Mesothelial cell of epicardium (in vitro differentiated cells): ENCODE measurements around the gene HEPACAM2. TPM values are rescaled to one million over a fixed set of nuclear protein-coding genes. Genes with fewer than 3 reads are reported as not detected.

Experiments used
- DNase-seq, 2 experiments: peaks; one replicate each; pipeline ENCODE4 v3.0.0; 2021; ENCODE audit warnings: low spot score in 2 of 2; ENCODE audit not compliant: unreplicated experiment in 2 of 2
- H3K27ac Mint-ChIP-seq: 2 replicates; pipeline ENCODE4 v1.8.0; 2021; ENCODE audit warnings: mixed read lengths
- H3K27me3 Mint-ChIP-seq: 2 replicates; pipeline ENCODE4 v1.8.0; 2021; ENCODE audit warnings: low read depth, mixed read lengths
- H3K36me3 Mint-ChIP-seq: 2 replicates; pipeline ENCODE4 v1.8.0; 2021; ENCODE audit warnings: mixed read lengths
- H3K4me1 Mint-ChIP-seq: 2 replicates; pipeline ENCODE4 v1.8.0; 2021; ENCODE audit warnings: mixed read lengths
- H3K4me3 Mint-ChIP-seq: 2 replicates; pipeline ENCODE4 v1.8.0; 2021; ENCODE audit warnings: mild to moderate bottlenecking, moderate library complexity, mixed read lengths
- H3K9me3 Mint-ChIP-seq: 2 replicates; pipeline ENCODE4 v1.8.0; 2021; ENCODE audit warnings: mixed read lengths
- total RNA-seq: library from RNA; stranded (reverse); gene quantifications from 3 replicates; pipeline ENCODE4 v1.2.1, GENCODE V29; 2021
- TF ChIP-seq, protein P1 (sequence below): fragments of 200-600 bp; sonication (generic); IDR thresholded peaks from one replicate; pipeline ENCODE4 v1.5.0; 2021; ENCODE audit warnings: antibody characterized with exemption; ENCODE audit not compliant: unreplicated experiment

Gene HEPACAM2
- not detected in 3 replicates for total RNA-seq

DNA sequence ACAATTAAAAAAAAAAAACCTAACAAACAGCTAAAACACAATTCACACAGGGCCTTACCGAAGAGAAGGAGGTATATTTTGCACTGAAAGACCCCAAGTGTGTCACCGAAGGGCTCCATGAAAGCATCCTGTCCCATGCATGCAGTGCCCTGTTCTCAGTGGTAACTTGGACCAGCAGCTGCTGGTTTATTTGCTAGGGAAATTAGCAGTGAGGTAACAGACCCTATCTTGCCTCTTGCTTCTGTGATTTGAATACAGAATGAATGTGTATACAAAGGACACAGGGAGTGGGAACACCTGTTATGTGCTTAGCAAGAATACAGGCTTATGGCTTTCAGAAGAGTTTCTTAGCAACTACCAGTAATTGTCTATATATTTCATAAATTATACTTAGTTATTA, at the start of gene HEPACAM2:
Gene HEPACAM2 (minus strand): TSS at position 160 of the 400 bp plus-strand sequence.
- Mint-ChIP-seq H3K9me3 (no peaks in the 10 kb centered on the region), H3K4me3 (no peak within 1 kb of the TSS), H3K4me1 (no peaks in the 10 kb centered on the region), H3K27me3 (peaks cover 46% of the 10 kb centered on the region), H3K36me3 (no peaks in the 10 kb centered on the region), H3K27ac (no peak within 1 kb of the TSS)
- TF ChIP-seq, protein P1, sequence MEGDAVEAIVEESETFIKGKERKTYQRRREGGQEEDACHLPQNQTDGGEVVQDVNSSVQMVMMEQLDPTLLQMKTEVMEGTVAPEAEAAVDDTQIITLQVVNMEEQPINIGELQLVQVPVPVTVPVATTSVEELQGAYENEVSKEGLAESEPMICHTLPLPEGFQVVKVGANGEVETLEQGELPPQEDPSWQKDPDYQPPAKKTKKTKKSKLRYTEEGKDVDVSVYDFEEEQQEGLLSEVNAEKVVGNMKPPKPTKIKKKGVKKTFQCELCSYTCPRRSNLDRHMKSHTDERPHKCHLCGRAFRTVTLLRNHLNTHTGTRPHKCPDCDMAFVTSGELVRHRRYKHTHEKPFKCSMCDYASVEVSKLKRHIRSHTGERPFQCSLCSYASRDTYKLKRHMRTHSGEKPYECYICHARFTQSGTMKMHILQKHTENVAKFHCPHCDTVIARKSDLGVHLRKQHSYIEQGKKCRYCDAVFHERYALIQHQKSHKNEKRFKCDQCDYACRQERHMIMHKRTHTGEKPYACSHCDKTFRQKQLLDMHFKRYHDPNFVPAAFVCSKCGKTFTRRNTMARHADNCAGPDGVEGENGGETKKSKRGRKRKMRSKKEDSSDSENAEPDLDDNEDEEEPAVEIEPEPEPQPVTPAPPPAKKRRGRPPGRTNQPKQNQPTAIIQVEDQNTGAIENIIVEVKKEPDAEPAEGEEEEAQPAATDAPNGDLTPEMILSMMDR = no peak
- DNase-seq = no peak

- TF ChIP-seq, protein P1 = no peak
- Mint-ChIP-seq H3K4me3 (no peak overlapping the region), H3K27ac (no peak overlapping the region), H3K4me1 (no peaks in the 10 kb centered on the region), H3K9me3 (no peaks in the 10 kb centered on the region), H3K27me3 (no peaks in the 10 kb centered on the region), H3K36me3 (no peaks in the 10 kb centered on the region)
- DNase-seq = no peak
These were observed 39.0 kb upstream of the HEPACAM2 start for GRCh38 chr7:93265220-93265619.

DNA sequence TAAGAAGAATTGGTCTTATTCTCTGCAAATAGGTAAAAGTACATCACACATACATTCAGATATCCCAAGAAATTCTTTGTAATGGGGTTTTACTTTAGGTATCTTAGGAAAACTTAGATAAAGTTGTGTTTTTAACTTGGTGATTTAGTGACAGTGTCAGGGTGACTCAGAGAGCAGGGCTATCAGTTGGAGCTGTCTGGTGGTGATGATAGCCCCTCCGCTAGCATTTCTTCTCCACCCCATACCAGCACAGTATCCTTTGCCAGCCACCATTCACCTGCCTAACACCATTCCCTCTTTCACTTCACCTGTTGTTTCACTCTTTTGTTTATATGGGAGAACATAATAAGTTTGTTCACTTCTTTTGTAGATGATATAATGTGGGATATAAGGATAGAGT, 36.3 kb upstream of the HEPACAM2 start:
- Mint-ChIP-seq H3K9me3 (no peaks in the 10 kb centered on the region), H3K27me3 (no peaks in the 10 kb centered on the region), H3K36me3 (no peaks in the 10 kb centered on the region), H3K4me1 (no peaks in the 10 kb centered on the region), H3K4me3 (no peak overlapping the region), H3K27ac (no peak overlapping the region)
- DNase-seq = no peak
- TF ChIP-seq, protein P1 = no peak

GRCh38 chr7:93258661-93259060, 32.4 kb upstream of the HEPACAM2 start:
- no peaks in the 10 kb centered on the region for H3K4me1 Mint-ChIP-seq
- DNase-seq = no peak
- H3K36me3 Mint-ChIP-seq = peaks cover 1% of the 10 kb centered on the region
- no peak overlapping the region for H3K4me3 Mint-ChIP-seq
- H3K27ac Mint-ChIP-seq = no peak overlapping the region
- no peaks in the 10 kb centered on the region for H3K9me3 Mint-ChIP-seq
- TF ChIP-seq, protein P1 = no peak
- no peaks in the 10 kb centered on the region for H3K27me3 Mint-ChIP-seq

- peaks cover 4% of the 10 kb centered on the region for H3K4me1 Mint-ChIP-seq
- TF ChIP-seq, protein P1 = no peak
- H3K9me3 Mint-ChIP-seq = no peaks in the 10 kb centered on the region
- H3K27me3 Mint-ChIP-seq = no peaks in the 10 kb centered on the region
- no peak overlapping the region for H3K4me3 Mint-ChIP-seq
- no peak for DNase-seq
- H3K36me3 Mint-ChIP-seq = peaks cover 3% of the 10 kb centered on the region
- H3K27ac Mint-ChIP-seq = no peak overlapping the region
These were observed 23.4 kb upstream of the HEPACAM2 start for GRCh38 chr7:93249491-93250148.
